Transverse colon (tissue), 4 donors: ENCODE data around the gene SMTNL2.

Experiments used
- EP300 ChIP-seq: sonication (generic); formaldehyde crosslinking; IDR thresholded peaks from one replicate; pipeline ENCODE4 v1.6.1; 2017; ENCODE audit warnings: antibody characterized with exemption, low read depth
- POLR2A ChIP-seq: fragments of 450-650 bp; IDR thresholded peaks from one replicate; pipeline ENCODE4 v1.6.1; 2016; ENCODE audit warnings: antibody characterized with exemption, mild to moderate bottlenecking, moderate library complexity
- POLR2AphosphoS5 ChIP-seq, 3 donors: sonication (generic); formaldehyde crosslinking; IDR thresholded peaks; one replicate each; pipeline ENCODE4 v1.6.1; 2016; ENCODE audit warnings: antibody characterized with exemption in 3 of 3
- TF ChIP-seq, protein P1 (sequence below), 5 experiments: fragments of 200-600 bp in 3 of 5; fragments of 450-650 bp in 2 of 5; sonication (generic) in 3 of 5; IDR thresholded peaks; 1 replicate in 2 of 5; 2 replicates in 3 of 5; pipeline ENCODE4 v1.5.1; 2016 to 2017; ENCODE audit warnings: antibody characterized with exemption in 5 of 5, inconsistent platforms in 3 of 5, mild to moderate bottlenecking in 2 of 5, moderate library complexity in 1 of 5

DNA sequence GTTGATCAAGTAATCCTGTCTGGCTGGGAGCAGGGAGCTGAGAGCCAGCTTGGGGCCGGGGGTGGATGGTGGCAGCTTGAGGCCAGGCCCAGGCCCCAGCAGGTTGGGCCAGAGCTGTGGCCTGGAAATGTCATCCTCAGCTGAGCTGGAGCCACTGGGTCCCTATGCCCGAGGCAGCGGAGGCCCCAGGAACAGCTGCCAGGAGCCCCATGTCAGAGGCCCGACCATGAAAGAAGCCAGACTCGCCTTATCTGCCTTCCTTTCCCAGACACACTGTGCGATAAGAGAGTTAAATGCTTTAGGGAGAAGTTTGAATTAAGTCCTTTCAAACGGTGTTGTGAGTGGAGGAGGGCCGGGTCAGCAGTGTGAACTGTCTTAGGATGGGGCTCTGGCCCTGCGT is 3.5 kb downstream of the SMTNL2 start:
- TF ChIP-seq, protein P1, sequence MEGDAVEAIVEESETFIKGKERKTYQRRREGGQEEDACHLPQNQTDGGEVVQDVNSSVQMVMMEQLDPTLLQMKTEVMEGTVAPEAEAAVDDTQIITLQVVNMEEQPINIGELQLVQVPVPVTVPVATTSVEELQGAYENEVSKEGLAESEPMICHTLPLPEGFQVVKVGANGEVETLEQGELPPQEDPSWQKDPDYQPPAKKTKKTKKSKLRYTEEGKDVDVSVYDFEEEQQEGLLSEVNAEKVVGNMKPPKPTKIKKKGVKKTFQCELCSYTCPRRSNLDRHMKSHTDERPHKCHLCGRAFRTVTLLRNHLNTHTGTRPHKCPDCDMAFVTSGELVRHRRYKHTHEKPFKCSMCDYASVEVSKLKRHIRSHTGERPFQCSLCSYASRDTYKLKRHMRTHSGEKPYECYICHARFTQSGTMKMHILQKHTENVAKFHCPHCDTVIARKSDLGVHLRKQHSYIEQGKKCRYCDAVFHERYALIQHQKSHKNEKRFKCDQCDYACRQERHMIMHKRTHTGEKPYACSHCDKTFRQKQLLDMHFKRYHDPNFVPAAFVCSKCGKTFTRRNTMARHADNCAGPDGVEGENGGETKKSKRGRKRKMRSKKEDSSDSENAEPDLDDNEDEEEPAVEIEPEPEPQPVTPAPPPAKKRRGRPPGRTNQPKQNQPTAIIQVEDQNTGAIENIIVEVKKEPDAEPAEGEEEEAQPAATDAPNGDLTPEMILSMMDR (IDR thresholded peaks at IDR 0.05) = no peak
- TF ChIP-seq POLR2A = no peak
- no peak for TF ChIP-seq POLR2AphosphoS5 (IDR thresholded peaks at IDR 0.05)
- TF ChIP-seq EP300 = no peak
